Body of pancreas (tissue), 4 donors: Measurements from ENCODE around the gene BAG3. TPM values are rescaled to one million over a fixed set of nuclear protein-coding genes. Genes with fewer than 3 reads are reported as not detected.
A peak's percentile ranks its signal among the peaks of the same experiment; 100 is the strongest.

ENCODE experiments used
- ATAC-seq: fragments of 150-250 bp; one replicate; pipeline ENCODE4 v1.9.1; 2016
- DNase-seq, 4 donors: peaks; one replicate each; pipeline ENCODE4 v3.0.0-alpha.2; 2019
- H3K27ac ChIP-seq, 4 donors: fragments of 200-600 bp; sonication (generic); 1 replicate in 3 of 4; 2 replicates in 1 of 4; pipeline versions ENCODE4 v1.5.1 to v1.6.1; 2016 to 2019; ENCODE audit warnings: mild to moderate bottlenecking in 1 of 4, mixed read lengths in 1 of 4, moderate library complexity in 1 of 4
- H3K27me3 ChIP-seq, 2 donors: fragments of 200-600 bp; sonication (generic); one replicate each; pipeline ENCODE4 v1.6.0; 2016; ENCODE audit warnings: mild to moderate bottlenecking in 1 of 2
- H3K36me3 ChIP-seq, 2 donors: fragments of 200-600 bp; sonication (generic); replicated peaks in 1 of 2; 2 replicates each; pipeline ENCODE4 v1.5.1; 2016; ENCODE audit warnings: low read depth in 2 of 2; ENCODE audit not compliant: insufficient read depth in 1 of 2
- H3K4me1 ChIP-seq: fragments of 200-600 bp; sonication (generic); one replicate; pipeline ENCODE4 v1.6.0; 2016
- H3K4me3 ChIP-seq, 2 donors: fragments of 200-600 bp; sonication (generic); 1 replicate in 1 of 2; 2 replicates in 1 of 2; pipeline ENCODE4 v1.5.1; 2016 to 2019
- H3K9me3 ChIP-seq, 3 donors: fragments of 200-600 bp; sonication (generic); 1 replicate in 2 of 3; 2 replicates in 1 of 3; pipeline ENCODE4 v1.5.1; 2016
- POLR2A ChIP-seq, 3 donors: fragments of 450-650 bp; IDR thresholded peaks; one replicate each; pipeline ENCODE4 v1.6.1; 2016; ENCODE audit warnings: antibody characterized with exemption in 3 of 3, mild to moderate bottlenecking in 2 of 3
- WGBS, 2 donors: methylation state at CpG; one replicate each; pipeline ENCODE4 v1.1.5; 2017; 5-methylcytosine and 5-hydroxymethylcytosine counted together
- intact Hi-C: fragments of 100-400 bp; cut with DNase I; formaldehyde crosslinking; loops from one replicate; pipeline ENCODE4 v1.15.1; 2023
- total RNA-seq, 2 donors: library from RNA; depleted of rRNA; stranded (reverse); fragments of >200 nt; gene quantifications; one replicate each; pipeline ENCODE4 v1.1.0, GENCODE V29; 2016
- TF ChIP-seq, protein P1 (sequence below), 7 experiments: fragments of 450-650 bp in 4 of 7; fragments of 200-600 bp in 3 of 7; sonication (generic) in 3 of 7; IDR thresholded peaks; one replicate each; pipeline ENCODE4 v1.5.1; 2016 to 2019; ENCODE audit warnings: antibody characterized with exemption in 7 of 7

The BAG3 gene
- total RNA-seq, 2 donors from 2014 or later, result 11.9 to 17.5 TPM

DNA sequence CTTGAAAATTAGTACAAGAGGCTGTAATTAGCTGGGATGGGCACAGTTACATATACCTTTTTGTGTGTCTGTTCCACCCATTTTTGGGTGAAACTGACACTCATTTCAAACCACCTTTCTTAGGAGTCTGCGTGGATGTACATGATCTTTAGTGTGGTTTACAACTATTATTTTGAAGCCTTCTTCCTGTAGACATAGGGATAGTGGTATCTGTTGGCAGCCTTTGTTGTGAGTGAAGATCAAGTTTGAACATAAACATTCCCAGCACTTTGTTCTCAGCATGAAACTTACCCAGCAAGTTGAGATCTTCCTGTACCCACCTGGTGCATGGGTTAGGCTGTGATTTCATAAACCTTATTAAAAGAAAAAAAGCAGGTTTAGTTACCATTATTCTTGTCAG lies 2.0 kb downstream of the BAG3 start:
- TF ChIP-seq, protein P1, sequence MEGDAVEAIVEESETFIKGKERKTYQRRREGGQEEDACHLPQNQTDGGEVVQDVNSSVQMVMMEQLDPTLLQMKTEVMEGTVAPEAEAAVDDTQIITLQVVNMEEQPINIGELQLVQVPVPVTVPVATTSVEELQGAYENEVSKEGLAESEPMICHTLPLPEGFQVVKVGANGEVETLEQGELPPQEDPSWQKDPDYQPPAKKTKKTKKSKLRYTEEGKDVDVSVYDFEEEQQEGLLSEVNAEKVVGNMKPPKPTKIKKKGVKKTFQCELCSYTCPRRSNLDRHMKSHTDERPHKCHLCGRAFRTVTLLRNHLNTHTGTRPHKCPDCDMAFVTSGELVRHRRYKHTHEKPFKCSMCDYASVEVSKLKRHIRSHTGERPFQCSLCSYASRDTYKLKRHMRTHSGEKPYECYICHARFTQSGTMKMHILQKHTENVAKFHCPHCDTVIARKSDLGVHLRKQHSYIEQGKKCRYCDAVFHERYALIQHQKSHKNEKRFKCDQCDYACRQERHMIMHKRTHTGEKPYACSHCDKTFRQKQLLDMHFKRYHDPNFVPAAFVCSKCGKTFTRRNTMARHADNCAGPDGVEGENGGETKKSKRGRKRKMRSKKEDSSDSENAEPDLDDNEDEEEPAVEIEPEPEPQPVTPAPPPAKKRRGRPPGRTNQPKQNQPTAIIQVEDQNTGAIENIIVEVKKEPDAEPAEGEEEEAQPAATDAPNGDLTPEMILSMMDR (IDR thresholded peaks at IDR 0.05), result no peak
- no peak for TF ChIP-seq POLR2A (IDR thresholded peaks at IDR 0.05)
- ATAC-seq, result no peak
- H3K36me3 ChIP-seq, result no peaks in the 10 kb centered on the region
- H3K27ac ChIP-seq, result peak overlapping the region in 3 of 4 donors; percentile 62 to 93 (median 93)
- 42 to 53% methylated on average over 1 of the region's 1 CpG for whole genome bisulfite sequencing, 2 donors
- H3K9me3 ChIP-seq, result no peaks in the 10 kb centered on the region
- peaks cover 50% of the 10 kb centered on the region for H3K4me1 ChIP-seq
- no peaks in the 10 kb centered on the region for H3K27me3 ChIP-seq
- H3K4me3 ChIP-seq, result peak overlapping the region in 1 of 2 donors; percentile 6
- intact Hi-C loops, result no loop called here
- no peak for DNase-seq

- H3K36me3 ChIP-seq, result no peaks in the 10 kb centered on the region
- no peaks in the 10 kb centered on the region for H3K27me3 ChIP-seq
- DNase-seq (no peak), ATAC-seq (no peak)
- H3K4me3 ChIP-seq, result no peak overlapping the region
- H3K9me3 ChIP-seq, result no peaks in the 10 kb centered on the region
- H3K4me1 ChIP-seq, result peaks cover 57% of the 10 kb centered on the region
- 62 to 82% methylated on average over 2 of the region's 2 CpGs for WGBS, 2 donors
- intact Hi-C loops, result no loop called here
- H3K27ac ChIP-seq, result peak overlapping the region in 3 of 4 donors; percentile 62 to 93 (median 93)
- TF ChIP-seq, protein P1 (IDR thresholded peaks at IDR 0.05), result no peak
- TF ChIP-seq POLR2A (IDR thresholded peaks at IDR 0.05), result no peak
These were observed 2.7 kb downstream of the BAG3 start for GRCh38 chr10:119653916-119654315.

DNA sequence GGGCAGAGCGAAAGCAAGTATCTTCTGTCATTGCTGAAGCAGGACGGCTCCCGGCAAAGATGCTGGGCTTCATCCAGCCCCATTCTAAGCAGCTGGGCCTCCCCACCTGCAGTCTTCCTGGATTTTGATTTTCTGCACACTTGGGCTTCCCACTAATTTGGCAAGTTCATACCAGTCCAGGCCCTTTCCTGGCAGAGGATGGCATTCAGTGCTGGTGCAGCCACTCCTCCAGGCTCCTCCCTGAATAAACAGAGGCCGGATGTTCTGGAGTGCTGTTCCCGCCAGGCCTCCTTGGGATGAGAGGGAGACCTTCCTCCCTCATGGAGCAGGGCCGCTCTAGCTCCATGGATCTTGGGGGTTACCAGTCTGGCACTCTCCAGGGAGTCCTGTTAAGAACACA lies 3.4 kb downstream of the BAG3 start:
- H3K27me3 ChIP-seq, result no peaks in the 10 kb centered on the region
- H3K36me3 ChIP-seq, result no peaks in the 10 kb centered on the region
- H3K4me3 ChIP-seq, result no peak overlapping the region
- 66 to 84% methylated on average over 6 of the region's 6 CpGs for WGBS, 2 donors
- H3K9me3 ChIP-seq, result no peaks in the 10 kb centered on the region
- intact Hi-C loops, result no loop called here
- TF ChIP-seq, protein P1 (IDR thresholded peaks at IDR 0.05), result no peak
- TF ChIP-seq POLR2A (IDR thresholded peaks at IDR 0.05), result no peak
- peak in 3 of 4 donors; percentile 49 to 73 (median 52) for DNase-seq
- ATAC-seq, result no peak
- peaks cover 63% of the 10 kb centered on the region for H3K4me1 ChIP-seq
- H3K27ac ChIP-seq, result peak overlapping the region in 2 of 4 donors; percentile 62 to 93

GRCh38 chr10:119655566-119656001 lies 4.4 kb downstream of the BAG3 start:
- intact Hi-C loops, result no loop called here
- H3K4me3 ChIP-seq, result no peak overlapping the region
- H3K27me3 ChIP-seq, result no peaks in the 10 kb centered on the region
- peak overlapping the region in 3 of 4 donors; percentile 41 to 62 (median 59) for H3K27ac ChIP-seq
- H3K4me1 ChIP-seq, result peaks cover 72% of the 10 kb centered on the region
- TF ChIP-seq, protein P1 (IDR thresholded peaks at IDR 0.05), result no peak
- peak in 1 of 3 donors; percentile 30 for TF ChIP-seq POLR2A (IDR thresholded peaks at IDR 0.05)
- H3K36me3 ChIP-seq, result no peaks in the 10 kb centered on the region
- no peaks in the 10 kb centered on the region for H3K9me3 ChIP-seq
- no peak for ATAC-seq
- DNase-seq, result peak in 2 of 4 donors; percentile 29 to 36
- WGBS, 2 donors, result 57 to 78% methylated on average over 9 to 11 of the region's 11 CpGs

DNA sequence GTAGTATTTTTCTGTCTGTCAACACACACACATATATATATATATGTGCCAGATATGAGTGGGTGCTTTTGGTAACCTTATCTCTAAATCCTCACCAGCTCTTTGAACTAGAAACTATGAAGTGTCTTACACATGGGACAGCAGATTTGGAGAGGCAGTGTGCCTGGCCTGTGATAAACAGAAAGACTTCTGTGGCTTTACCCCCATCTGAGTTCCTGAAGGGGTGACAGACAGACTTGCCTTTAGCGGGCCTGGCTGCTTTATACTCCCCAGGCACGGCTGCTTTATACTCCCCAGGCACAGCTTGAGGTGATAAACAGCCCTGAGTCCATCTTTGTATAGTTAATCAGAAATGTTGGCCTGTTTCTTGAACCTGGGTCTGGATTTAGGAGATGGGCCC lies 5.6 kb downstream of the BAG3 start:
- no peak for TF ChIP-seq POLR2A (IDR thresholded peaks at IDR 0.05)
- TF ChIP-seq, protein P1 (IDR thresholded peaks at IDR 0.05), result no peak
- DNase-seq (no peak), ATAC-seq (no peak)
- H3K27me3 ChIP-seq, result no peaks in the 10 kb centered on the region
- H3K4me1 ChIP-seq, result peaks cover 80% of the 10 kb centered on the region
- intact Hi-C loops, result no loop called here
- H3K27ac ChIP-seq, result peak overlapping the region in 1 of 4 donors; percentile 70
- no peaks in the 10 kb centered on the region for H3K36me3 ChIP-seq
- H3K9me3 ChIP-seq, result no peaks in the 10 kb centered on the region
- no peak overlapping the region for H3K4me3 ChIP-seq
- 58 to 76% methylated on average over 2 of the region's 2 CpGs for WGBS, 2 donors
